Mammary epithelial cell (primary cell): Measurements from ENCODE around the gene PCDHA1.

Experiments
- CTCF ChIP-seq, 2 donors: IDR thresholded peaks in 1 of 2; conservative IDR thresholded peaks in 1 of 2; 2 replicates each; pipeline ENCODE4 v1.5.1; 2011 to 2012; ENCODE audit warnings: inconsistent platforms in 2 of 2, low read length in 2 of 2, mild to moderate bottlenecking in 2 of 2, control low read depth in 1 of 2, low read depth in 1 of 2; ENCODE audit not compliant: insufficient read depth in 1 of 2; ENCODE audit errors: extremely low read depth in 1 of 2
- EZH2 ChIP-seq: IDR thresholded peaks from 2 replicates; pipeline ENCODE4 v1.6.1; 2012; ENCODE audit warnings: low read length, inconsistent platforms, borderline replicate concordance

- TF ChIP-seq CTCF (conservative IDR thresholded peaks at IDR 0.05 in 1 of 2, IDR thresholded peaks at IDR 0.05 in 1 of 2; ENCODE audit: extremely low read depth in 1 of 2, insufficient read depth in 1 of 2, low read depth in 1 of 2, low read length in 2 of 2), result no peak
- TF ChIP-seq EZH2, result no peak
These were observed 202.2 kb downstream of the PCDHA1 start for GRCh38 chr5:140988100-140988499.
